Immature natural killer cell (primary cell): ENCODE measurements around the gene IDI1. TPM values are rescaled to one million over a fixed set of nuclear protein-coding genes. Genes with fewer than 3 reads are reported as not detected.
A peak's percentile ranks its signal among the peaks of the same experiment; 100 is the strongest.

Experiments used
- DNase-seq, 3 donors: peaks; one replicate each; pipeline ENCODE4 v3.0.0; 2022; ENCODE audit warnings: mixed read lengths in 1 of 3
- H3K27ac Mint-ChIP-seq, 6 donors: one replicate each; pipeline ENCODE4 v1.8.0; 2020; ENCODE audit warnings: mixed read lengths in 6 of 6, mild to moderate bottlenecking in 5 of 6, inconsistent platforms in 4 of 6, moderate library complexity in 3 of 6
- H3K27me3 Mint-ChIP-seq, 3 donors: one replicate each; pipeline ENCODE4 v1.8.0; 2020 to 2021; ENCODE audit warnings: low read depth in 3 of 3, mild to moderate bottlenecking in 3 of 3, mixed read lengths in 3 of 3, moderate library complexity in 3 of 3, inconsistent platforms in 1 of 3
- H3K36me3 Mint-ChIP-seq, 3 donors: one replicate each; pipeline ENCODE4 v1.8.0; 2020; ENCODE audit warnings: mixed read lengths in 3 of 3, inconsistent platforms in 2 of 3, mild to moderate bottlenecking in 2 of 3
- H3K4me1 Mint-ChIP-seq, 2 donors: one replicate each; pipeline ENCODE4 v1.8.0; 2020; ENCODE audit warnings: inconsistent platforms in 2 of 2, mild to moderate bottlenecking in 2 of 2, mixed read lengths in 2 of 2, moderate library complexity in 1 of 2
- H3K4me3 Mint-ChIP-seq, 5 donors: one replicate each; pipeline ENCODE4 v1.8.0; 2020; ENCODE audit warnings: mild to moderate bottlenecking in 5 of 5, mixed read lengths in 5 of 5, inconsistent platforms in 3 of 5, moderate library complexity in 3 of 5
- H3K9me3 Mint-ChIP-seq, 6 donors: one replicate each; pipeline ENCODE4 v1.8.0; 2020; ENCODE audit warnings: mild to moderate bottlenecking in 6 of 6, mixed read lengths in 6 of 6, inconsistent platforms in 4 of 6, moderate library complexity in 3 of 6
- polyA plus RNA-seq, 3 donors: library from polyadenylated mRNA; unstranded; fragments of 300-500 nt; fragmentation: Illumina TruSeq; gene quantifications; one replicate each; pipeline ENCODE4 v1.2.3, GENCODE V29; 2021

The IDI1 gene
- polyA plus RNA-seq, 3 donors from 2014 or later = 62.3 to 113 (median 95.9) TPM

GRCh38 chr10:1056326-1057105 lies 7.6 kb upstream of the IDI1 start, which contains the start of gene WDR37:
Gene WDR37 (plus strand): TSS chr10:1056385. CDS start chr10:1072156, 15,771 bp downstream.
- Mint-ChIP-seq H3K36me3 (peaks cover 6 to 16% (median 8%) of the 10 kb centered on the region in 3 donors), H3K27ac (peak within 1 kb of the TSS; percentile 95 to 99 (median 98)), H3K4me1 (peaks cover 83 to 90% of the 10 kb centered on the region in 2 donors), H3K27me3 (peaks cover 9 to 23% (median 15%) of the 10 kb centered on the region in 3 donors), H3K9me3 (no peaks in the 10 kb centered on the region), H3K4me3 (peak within 1 kb of the TSS; percentile 93 to 98 (median 94))
- DNase-seq = peak; percentile 89 to 93 (median 92)

- peaks cover 6 to 16% (median 8%) of the 10 kb centered on the region in 3 donors for H3K36me3 Mint-ChIP-seq
- peak overlapping the region; percentile 95 to 99 (median 98) for H3K27ac Mint-ChIP-seq
- peaks cover 79 to 90% of the 10 kb centered on the region in 2 donors for H3K4me1 Mint-ChIP-seq
- H3K27me3 Mint-ChIP-seq = peaks cover 9 to 25% (median 15%) of the 10 kb centered on the region in 3 donors
- DNase-seq = no peak
- no peaks in the 10 kb centered on the region for H3K9me3 Mint-ChIP-seq
- peak overlapping the region; percentile 72 to 97 (median 93) for H3K4me3 Mint-ChIP-seq
Measured at GRCh38 chr10:1054684-1055083, 5.8 kb upstream of the IDI1 start.

- peaks cover 65 to 82% of the 10 kb centered on the region in 2 donors for H3K4me1 Mint-ChIP-seq
- no peak for DNase-seq
- H3K27ac Mint-ChIP-seq = peak overlapping the region; percentile 90 to 100 (median 99)
- no peaks in the 10 kb centered on the region for H3K9me3 Mint-ChIP-seq
- peaks cover 24 to 26% (median 24%) of the 10 kb centered on the region in 3 donors for H3K27me3 Mint-ChIP-seq
- H3K4me3 Mint-ChIP-seq = peak overlapping the region; percentile 61 to 98 (median 95)
- peaks cover 8 to 14% (median 10%) of the 10 kb centered on the region in 3 donors for H3K36me3 Mint-ChIP-seq
Measured at GRCh38 chr10:1050554-1050953, 1.6 kb upstream of the IDI1 start.

DNA sequence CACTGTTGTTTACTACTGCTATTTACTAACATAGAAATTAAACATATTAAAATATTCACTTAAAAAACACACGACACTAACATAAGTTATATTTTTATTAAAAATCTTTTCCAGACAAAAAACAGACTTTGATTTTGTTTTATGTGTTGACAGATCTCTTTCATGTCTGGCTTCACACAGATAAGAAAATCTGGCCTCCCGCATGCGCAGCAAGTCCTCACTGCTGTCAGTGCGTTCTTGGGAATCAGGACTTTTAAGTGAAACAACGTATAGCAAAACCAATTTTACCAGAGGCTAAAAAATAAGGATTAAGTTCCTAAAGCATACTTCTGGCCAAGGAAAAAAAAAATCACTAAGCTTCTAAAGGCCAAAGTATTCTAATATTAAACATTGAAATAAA lies 1.2 kb upstream of the IDI1 start:
- peak overlapping the region; percentile 93 to 98 (median 95) for H3K4me3 Mint-ChIP-seq
- peaks cover 24 to 30% (median 24%) of the 10 kb centered on the region in 3 donors for H3K27me3 Mint-ChIP-seq
- peaks cover 8 to 14% (median 10%) of the 10 kb centered on the region in 3 donors for H3K36me3 Mint-ChIP-seq
- peak overlapping the region; percentile 98 to 100 (median 99) for H3K27ac Mint-ChIP-seq
- no peak for DNase-seq
- no peaks in the 10 kb centered on the region for H3K9me3 Mint-ChIP-seq
- H3K4me1 Mint-ChIP-seq = peaks cover 65 to 82% of the 10 kb centered on the region in 2 donors

- no peaks in the 10 kb centered on the region for H3K9me3 Mint-ChIP-seq
- H3K36me3 Mint-ChIP-seq = peaks cover 8 to 14% (median 10%) of the 10 kb centered on the region in 3 donors
- DNase-seq = no peak
- peaks cover 24 to 33% (median 24%) of the 10 kb centered on the region in 3 donors for H3K27me3 Mint-ChIP-seq
- H3K4me3 Mint-ChIP-seq = peak overlapping the region; percentile 93 to 98 (median 95)
- peaks cover 65 to 82% of the 10 kb centered on the region in 2 donors for H3K4me1 Mint-ChIP-seq
- peak overlapping the region; percentile 98 to 100 (median 99) for H3K27ac Mint-ChIP-seq
Measured at GRCh38 chr10:1049425-1049958, 573 bp upstream of the IDI1 start.

DNA sequence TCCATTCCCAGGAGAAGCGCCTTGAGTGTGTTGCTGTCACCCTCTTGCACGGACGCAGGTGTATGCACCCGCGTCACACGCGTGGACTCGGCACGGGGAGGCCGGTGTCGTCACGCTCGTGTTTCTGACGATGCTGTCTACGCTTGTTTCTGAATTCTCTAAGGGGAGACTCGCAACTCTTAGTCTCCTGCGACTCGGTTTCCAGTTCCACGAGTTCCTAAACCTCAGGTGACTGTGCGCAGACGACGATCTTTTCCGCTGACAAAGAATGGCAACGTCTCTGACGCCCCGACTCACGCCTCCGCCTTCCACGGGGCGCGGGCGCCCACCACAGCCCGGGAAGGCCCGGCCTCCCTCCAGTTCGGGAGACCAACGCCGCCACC lies 579 bp downstream of the IDI1 start:
- Mint-ChIP-seq H3K4me1 (peaks cover 66 to 82% of the 10 kb centered on the region in 2 donors), H3K9me3 (no peaks in the 10 kb centered on the region), H3K36me3 (peaks cover 4 to 13% (median 5%) of the 10 kb centered on the region in 3 donors), H3K27me3 (peaks cover 27 to 37% (median 28%) of the 10 kb centered on the region in 3 donors), H3K4me3 (peak overlapping the region; percentile 93 to 98 (median 95)), H3K27ac (peak overlapping the region; percentile 98 to 100 (median 99))
- DNase-seq = no peak

DNA sequence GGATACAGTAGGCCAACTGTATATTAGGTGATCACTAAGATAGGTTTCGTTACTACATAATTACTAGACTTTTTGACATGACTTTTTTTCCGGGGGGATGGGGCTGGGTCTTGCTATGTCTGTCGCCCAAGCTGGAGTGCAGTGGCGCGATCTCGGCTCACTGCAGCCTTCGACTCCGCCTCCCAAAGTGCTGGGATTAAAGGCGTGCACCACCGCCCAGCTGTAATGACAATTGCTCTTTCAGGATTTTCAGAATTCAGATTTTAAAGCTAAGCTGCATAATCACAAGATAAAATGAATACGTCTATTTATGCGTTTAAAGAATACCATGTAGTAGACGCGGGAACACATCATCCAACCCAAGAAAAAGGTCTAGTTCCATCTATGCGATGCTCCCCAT lies 982 bp downstream of the IDI1 start:
- H3K27ac Mint-ChIP-seq = peak overlapping the region; percentile 98 to 100 (median 99)
- DNase-seq = peak in 1 of 3 donors; percentile 30
- H3K36me3 Mint-ChIP-seq = peaks cover 4 to 13% (median 9%) of the 10 kb centered on the region in 3 donors
- no peaks in the 10 kb centered on the region for H3K9me3 Mint-ChIP-seq
- peaks cover 28 to 38% (median 28%) of the 10 kb centered on the region in 3 donors for H3K27me3 Mint-ChIP-seq
- H3K4me1 Mint-ChIP-seq = peaks cover 66 to 82% of the 10 kb centered on the region in 2 donors
- H3K4me3 Mint-ChIP-seq = peak overlapping the region; percentile 93 to 98 (median 95)

DNA sequence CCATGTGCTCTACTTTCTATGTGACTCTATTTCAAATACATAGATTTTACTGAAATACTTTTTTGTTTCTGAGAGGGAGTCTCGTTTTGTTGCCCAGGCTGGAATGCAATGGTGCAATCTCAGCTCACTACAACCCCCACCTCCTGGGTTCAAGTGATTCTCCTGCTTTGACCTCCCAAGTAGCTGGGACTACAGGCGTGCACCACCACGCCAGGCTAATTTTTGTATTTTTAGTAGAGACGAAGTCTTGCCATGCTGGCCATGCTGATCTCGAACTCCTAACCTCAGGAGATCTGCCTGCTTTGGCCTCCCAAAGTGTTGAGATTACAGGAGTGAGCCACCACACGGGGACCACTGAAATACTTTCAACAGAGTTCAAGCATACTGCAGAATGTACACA lies 3.5 kb downstream of the IDI1 start:
- peaks cover 9 to 16% (median 10%) of the 10 kb centered on the region in 3 donors for H3K36me3 Mint-ChIP-seq
- peaks cover 48 to 68% of the 10 kb centered on the region in 2 donors for H3K4me1 Mint-ChIP-seq
- DNase-seq = no peak
- no peaks in the 10 kb centered on the region for H3K9me3 Mint-ChIP-seq
- peak overlapping the region; percentile 91 to 98 (median 95) for H3K27ac Mint-ChIP-seq
- peak overlapping the region; percentile 42 to 94 (median 79) for H3K4me3 Mint-ChIP-seq
- H3K27me3 Mint-ChIP-seq = peaks cover 28 to 38% (median 28%) of the 10 kb centered on the region in 3 donors

DNA sequence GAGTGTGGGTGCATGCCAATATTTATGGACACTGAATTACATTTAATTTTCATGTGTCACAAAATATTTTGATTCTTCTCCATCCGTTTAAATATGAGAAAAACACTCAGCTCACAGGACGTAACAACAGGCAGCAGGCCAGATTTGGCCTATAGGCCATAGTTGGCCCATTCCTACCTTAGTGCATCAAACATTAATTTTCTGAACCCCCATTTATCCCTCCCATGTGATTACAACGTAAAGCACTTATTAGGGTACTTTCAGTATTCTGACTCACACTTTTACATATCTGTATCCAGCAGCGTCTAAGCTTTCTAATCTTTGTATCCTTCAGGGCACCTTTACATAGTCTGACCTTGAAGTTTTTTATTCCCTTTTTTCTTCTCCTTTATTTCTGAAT lies 4.0 kb downstream of the IDI1 start:
- Mint-ChIP-seq H3K4me3 (peak overlapping the region; percentile 35 to 94 (median 79)), H3K36me3 (peaks cover 10 to 20% (median 14%) of the 10 kb centered on the region in 3 donors)

DNA sequence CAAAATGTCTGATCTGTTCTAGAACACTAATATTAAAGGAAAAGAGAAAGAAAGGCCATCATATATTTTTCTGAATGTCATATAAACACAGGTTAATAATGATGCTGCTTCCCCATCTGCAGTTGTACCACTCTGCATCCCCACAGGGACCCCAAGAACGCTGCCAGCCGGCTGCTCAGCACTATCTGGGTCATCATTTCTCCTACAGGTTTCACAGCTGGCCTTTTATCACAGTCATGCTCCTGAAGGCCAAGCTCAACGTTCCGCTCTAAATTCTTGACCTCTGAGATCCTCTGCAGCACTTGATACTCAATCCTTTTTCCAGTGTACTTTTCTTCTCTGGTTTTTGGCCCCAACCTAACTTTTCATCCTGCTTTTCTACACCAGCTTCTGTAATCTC lies 4.8 kb downstream of the IDI1 start:
- H3K4me3 Mint-ChIP-seq = peak overlapping the region; percentile 79 to 94 (median 90)
- peaks cover 10 to 22% (median 14%) of the 10 kb centered on the region in 3 donors for H3K36me3 Mint-ChIP-seq
- no peaks in the 10 kb centered on the region for H3K9me3 Mint-ChIP-seq
- H3K27me3 Mint-ChIP-seq = peaks cover 24 to 33% (median 25%) of the 10 kb centered on the region in 3 donors
- no peak for DNase-seq
- H3K27ac Mint-ChIP-seq = peak overlapping the region; percentile 91 to 98 (median 95)
- H3K4me1 Mint-ChIP-seq = peaks cover 42 to 63% of the 10 kb centered on the region in 2 donors

More for the DNA sequence above, 4.0 kb downstream of the IDI1 start:
- Mint-ChIP-seq H3K9me3 (no peaks in the 10 kb centered on the region), H3K27ac (peak overlapping the region; percentile 91 to 98 (median 95)), H3K27me3 (peaks cover 25 to 38% (median 28%) of the 10 kb centered on the region in 3 donors), H3K4me1 (peaks cover 47 to 68% of the 10 kb centered on the region in 2 donors)
- no peak for DNase-seq

GRCh38 chr10:1043532-1043995 lies 5.4 kb downstream of the IDI1 start:
- Mint-ChIP-seq H3K27me3 (peaks cover 19 to 27% (median 19%) of the 10 kb centered on the region in 3 donors), H3K9me3 (no peaks in the 10 kb centered on the region), H3K4me1 (peaks cover 42 to 63% of the 10 kb centered on the region in 2 donors), H3K36me3 (peaks cover 10 to 22% (median 14%) of the 10 kb centered on the region in 3 donors), H3K27ac (peak overlapping the region; percentile 91 to 98 (median 95)), H3K4me3 (peak overlapping the region; percentile 79 to 94 (median 90))
- DNase-seq = peak; percentile 35 to 55 (median 50)

DNA sequence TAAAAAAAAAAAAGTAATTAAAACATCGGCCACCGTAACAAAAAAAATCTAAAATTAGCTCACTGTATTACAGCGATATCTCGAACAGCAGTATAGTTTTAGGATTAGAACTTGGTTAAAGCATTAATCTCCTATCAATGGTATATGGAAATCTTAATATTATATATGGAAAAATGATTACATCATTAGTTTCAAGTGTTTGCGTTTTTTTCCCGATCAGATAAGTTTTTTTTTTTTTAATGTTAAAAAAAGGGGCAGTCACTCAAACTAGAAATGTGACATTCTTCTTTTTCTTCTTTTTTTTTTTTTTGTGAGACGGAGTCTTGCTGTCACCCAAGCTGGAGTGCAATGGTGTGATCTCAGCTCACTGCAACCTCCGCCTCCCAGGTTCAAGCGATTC lies 7.4 kb downstream of the IDI1 start:
- Mint-ChIP-seq H3K36me3 (peaks cover 12 to 29% (median 23%) of the 10 kb centered on the region in 3 donors), H3K9me3 (no peaks in the 10 kb centered on the region), H3K4me1 (peaks cover 36 to 50% of the 10 kb centered on the region in 2 donors), H3K27me3 (peaks cover 7 to 15% (median 8%) of the 10 kb centered on the region in 3 donors), H3K27ac (peak overlapping the region in 1 of 6 donors; percentile 74), H3K4me3 (no peak overlapping the region)
- DNase-seq = no peak

GRCh38 chr10:1040133-1040532 lies 8.8 kb downstream of the IDI1 start:
- H3K9me3 Mint-ChIP-seq = no peaks in the 10 kb centered on the region
- DNase-seq = no peak
- peak overlapping the region in 4 of 6 donors; percentile 5 to 81 (median 38) for H3K27ac Mint-ChIP-seq
- peaks cover 4 to 8% (median 8%) of the 10 kb centered on the region in 3 donors for H3K27me3 Mint-ChIP-seq
- H3K4me3 Mint-ChIP-seq = no peak overlapping the region
- peaks cover 12 to 29% (median 23%) of the 10 kb centered on the region in 3 donors for H3K36me3 Mint-ChIP-seq
- H3K4me1 Mint-ChIP-seq = peaks cover 29 to 38% of the 10 kb centered on the region in 2 donors
